HepG2 (cell line): ENCODE measurements around the gene ISLR. TPM values are rescaled to one million over a fixed set of nuclear protein-coding genes. Genes with fewer than 3 reads are reported as not detected.

ENCODE experiments used
- ATAC-seq: fragments of 200-7000 bp; cut with Tn5 transposase; 3 replicates; pipeline ENCODE4 v1.9.1; 2020; ENCODE audit warnings: mild to moderate bottlenecking, moderate library complexity
- BruUV-seq: library from RNA; stranded (reverse); fragments of 400-500 nt; replicated peaks from 2 replicates; lab custom pipeline; 2021; lab: Mats Ljungman, UMichigan
- CTCF ChIA-PET: fragments of 300-600 bp; formaldehyde crosslinking; extraction: SDS; loops from one replicate; lab custom pipeline; 2021; ENCODE audit warnings: low total read pairs, inconsistent platforms, low intra/inter-chr PET ratio; lab: Yijun Ruan, JAX
- POLR2A ChIA-PET: fragments of 350-600 bp; sonication (Branson Sonifier 250); formaldehyde crosslinking; loops from one replicate; lab custom pipeline; 2020; ENCODE audit warnings: antibody characterized with exemption, inconsistent platforms; lab: Yijun Ruan, JAX
- DNase-seq: peaks from one replicate; pipeline ENCODE4 v3.0.0-alpha.2; 2015; ENCODE audit warnings: low spot score
- FAIRE-seq: peaks from 3 replicates; lab custom pipeline; 2011; peaks lifted over from hg19 to GRCh38; lab: Jason Lieb, UNC
- H2AFZ ChIP-seq: one replicate; pipeline ENCODE4 v1.6.1; 2011; ENCODE audit warnings: low read length, inconsistent platforms
- H3K27ac ChIP-seq: fragments of 300-600 bp; 3 replicates; pipeline ENCODE4 v1.8.0; 2011; ENCODE audit warnings: mixed run types, mild to moderate bottlenecking, mixed read lengths, low read length, inconsistent platforms; ENCODE audit not compliant: insufficient read depth; ENCODE audit errors: extremely low read length
- H3K27me3 ChIP-seq, 2 experiments: fragments of 200-600 bp in 1 of 2; 2 replicates in 1 of 2; 3 replicates in 1 of 2; pipeline versions ENCODE4 v1.6.0 to v1.8.0; 2011; ENCODE audit warnings: low read length in 2 of 2, mild to moderate bottlenecking in 2 of 2, moderate library complexity in 2 of 2, inconsistent platforms in 1 of 2; ENCODE audit not compliant: insufficient read depth in 2 of 2, control insufficient read depth in 1 of 2
- H3K36me3 ChIP-seq, 2 experiments: fragments of 200-600 bp in 1 of 2; replicated peaks in 1 of 2; 2 replicates in 1 of 2; 3 replicates in 1 of 2; pipeline versions ENCODE4 v1.5.1 to v1.8.0; 2011; ENCODE audit warnings: low read length in 2 of 2, inconsistent platforms in 1 of 2; ENCODE audit not compliant: insufficient read depth in 2 of 2, control insufficient read depth in 1 of 2
- H3K4me1 ChIP-seq: 2 replicates; pipeline ENCODE4 v1.5.1; 2012; ENCODE audit warnings: low read length, inconsistent platforms; ENCODE audit not compliant: insufficient read depth
- H3K4me2 ChIP-seq: 2 replicates; pipeline ENCODE4 v1.6.0; 2011; ENCODE audit warnings: low read depth, low read length, inconsistent platforms
- H3K4me3 ChIP-seq, 3 experiments: fragments of 200-600 bp in 1 of 3; sonication (generic), shearing (Covaris generic) in 1 of 3; replicated peaks in 1 of 3; 2 replicates each; pipeline ENCODE4 v1.5.1; 2011 to 2016; ENCODE audit warnings: low read length in 3 of 3, inconsistent platforms in 2 of 3, low read depth in 2 of 3, mild to moderate bottlenecking in 2 of 3, control low read depth in 1 of 3, mixed read lengths in 1 of 3; ENCODE audit not compliant: insufficient read depth in 1 of 3
- H3K79me2 ChIP-seq: one replicate; pipeline ENCODE4 v1.6.1; 2011; ENCODE audit warnings: low read length, inconsistent platforms; ENCODE audit not compliant: insufficient read depth
- H3K9ac ChIP-seq: 2 replicates; pipeline ENCODE4 v1.6.0; 2011; ENCODE audit warnings: mild to moderate bottlenecking, low read depth, low read length, inconsistent platforms; ENCODE audit not compliant: insufficient read depth
- H3K9me3 ChIP-seq: 2 replicates; pipeline ENCODE4 v1.5.1; 2012; ENCODE audit warnings: mild to moderate bottlenecking, low read length
- H4K20me1 ChIP-seq: 2 replicates; pipeline ENCODE4 v1.6.0; 2011; ENCODE audit warnings: inconsistent platforms, mild to moderate bottlenecking, low read length, moderate library complexity; ENCODE audit not compliant: insufficient read depth
- ATF1 ChIP-seq: IDR thresholded peaks from 2 replicates; pipeline ENCODE4 v1.6.1; 2016; ENCODE audit warnings: mild to moderate bottlenecking, control low read depth
- ATM ChIP-seq: fragments of 450-650 bp; IDR thresholded peaks from 2 replicates; pipeline ENCODE4 v1.7.1; 2017; ENCODE audit warnings: mild to moderate bottlenecking, borderline replicate concordance
- DNMT3B ChIP-seq: conservative IDR thresholded peaks from 2 replicates; pipeline ENCODE4 v1.6.1; 2016; ENCODE audit warnings: missing biosample characterization, control low read depth
- ETV5 ChIP-seq: IDR thresholded peaks from 2 replicates; pipeline ENCODE4 v1.6.1; 2018; ENCODE audit warnings: missing biosample characterization, missing genetic modification reagents, inconsistent platforms, borderline replicate concordance
- NFIB ChIP-seq: sonication (generic); formaldehyde crosslinking; IDR thresholded peaks from 2 replicates; pipeline ENCODE4 v1.9.0; 2021; ENCODE audit warnings: missing genetic modification reagents, mild to moderate bottlenecking, borderline replicate concordance
- PAF1 ChIP-seq: IDR thresholded peaks from 2 replicates; pipeline ENCODE4 v1.6.1; 2016; ENCODE audit warnings: missing genetic modification reagents, missing compliant biosample characterization
- ZNF160 ChIP-seq: sonication (generic); formaldehyde crosslinking; IDR thresholded peaks from 2 replicates; pipeline ENCODE4 v1.8.0; 2022; ENCODE audit warnings: mild to moderate bottlenecking, inconsistent platforms, missing genetic modification reagents
- WGBS: methylation state at CpG from one replicate; pipeline ENCODE4 v1.1.6; 2017; ENCODE audit warnings: low lambda C conversion rate; 5-methylcytosine and 5-hydroxymethylcytosine counted together
- in situ Hi-C: cut with HindIII; loops from 2 replicates; pipeline ENCODE4 v1.10.0; 2017; ENCODE audit warnings: low pct_unique_long_range_greater_than_20kb; ENCODE audit not compliant: extremely low pct_ligation_motif_present
- intact Hi-C: fragments of 100-400 bp; cut with micrococcal nuclease; formaldehyde crosslinking; loops from one replicate; pipeline ENCODE4 v1.10.0; 2022; ENCODE audit not compliant: unreplicated experiment
- polyA plus RNA-seq, 8 experiments: library from polyadenylated mRNA; depleted of rRNA in 3 of 8; stranded (reverse) in 7 of 8; unstranded in 1 of 8; fragments of >200 nt; fragmentation: Illumina TruSeq in 4 of 8; extraction: Trizol in 4 of 8; gene quantifications; 2 replicates each; pipeline versions ENCODE4 v1.2.1 to v1.2.3, GENCODE V29; 2011 to 2016; ENCODE audit warnings: low read depth in 4 of 8, missing spikeins in 1 of 8, mixed read lengths in 1 of 8; ENCODE audit not compliant: insufficient read depth in 1 of 8
- total RNA-seq, 5 experiments: library from RNA; depleted of rRNA; stranded (reverse); fragments of >200 nt; fragmentation: Illumina TruSeq; extraction: Trizol; gene quantifications; 2 replicates each; pipeline ENCODE4 v1.2.3, GENCODE V29; 2016; ENCODE audit warnings: low read depth in 1 of 5
- TF ChIP-seq, protein P1 (sequence below): sonication (generic); formaldehyde crosslinking; IDR thresholded peaks from 2 replicates; pipeline ENCODE4 v1.5.0; 2020; ENCODE audit warnings: missing genetic modification reagents, mild to moderate bottlenecking, borderline replicate concordance
- TF ChIP-seq, protein P2 (sequence below): sonication (generic); formaldehyde crosslinking; IDR thresholded peaks from 2 replicates; pipeline ENCODE4 v1.5.0; 2020; ENCODE audit warnings: missing genetic modification reagents

The ISLR gene
- total and polyA plus RNA-seq, 2 of the 13 experiments (the other 11 are each of a cell fraction or from before 2014, with no cell fraction given), result not detected

DNA sequence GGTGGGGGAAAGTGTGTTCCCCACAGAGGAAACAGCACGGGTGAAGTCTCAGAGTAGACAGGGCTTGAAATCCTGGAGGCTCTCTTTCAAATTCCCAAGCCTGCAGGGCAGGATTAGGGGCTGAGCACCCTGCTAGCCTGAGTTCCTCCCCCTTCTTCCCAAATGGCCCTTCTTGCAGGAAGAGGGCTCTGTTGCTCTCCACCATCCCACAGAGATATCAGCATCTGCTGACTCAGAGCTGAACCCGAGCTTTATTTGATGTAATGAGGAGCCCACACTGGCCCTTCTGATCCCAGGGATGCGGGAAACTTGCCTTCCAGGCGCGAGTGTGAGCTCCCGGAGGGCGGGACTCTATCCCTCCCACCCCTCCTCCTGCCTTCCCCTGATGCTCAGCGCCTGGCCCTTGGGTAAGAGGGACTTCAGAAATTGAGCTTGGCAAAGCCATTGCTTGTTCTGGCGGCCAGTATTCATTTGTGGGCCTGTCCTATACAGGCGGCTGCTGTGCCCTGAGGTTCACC lies 30.5 kb downstream of the ISLR start:
- H3K79me2 ChIP-seq, result no peaks in the 10 kb centered on the region
- H2AFZ ChIP-seq, result no peak overlapping the region
- DNase-seq, result no peak
- no TSS peak for BruUV-seq
- H3K9me3 ChIP-seq, result no peaks in the 10 kb centered on the region
- ATAC-seq, result no peak
- no peak overlapping the region for H3K9ac ChIP-seq
- 0 out of 2 replicates have a peak, but pooled peaks cover 5% of the 10 kb centered on the region for H4K20me1 ChIP-seq
- peaks cover 9 to 40% of the 10 kb centered on the region in 2 experiments for H3K27me3 ChIP-seq
- no peak overlapping the region for H3K27ac ChIP-seq
- no peak for TF ChIP-seq ZNF160 (CRISPR knock-in tag)
- TF ChIP-seq DNMT3B (CRISPR knock-in tag), result no peak
- no peak for TF ChIP-seq PAF1 (CRISPR knock-in tag)
- TF ChIP-seq ATF1 (CRISPR knock-in tag), result no peak
- no peak for TF ChIP-seq ATM
- TF ChIP-seq, protein P1, sequence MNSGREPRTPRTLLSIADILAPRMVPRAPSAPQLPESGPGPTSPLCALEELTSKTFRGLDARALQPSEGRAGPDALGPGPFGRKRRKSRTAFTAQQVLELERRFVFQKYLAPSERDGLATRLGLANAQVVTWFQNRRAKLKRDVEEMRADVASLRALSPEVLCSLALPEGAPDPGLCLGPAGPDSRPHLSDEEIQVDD, result no peak
- TF ChIP-seq NFIB, result no peak
- TF ChIP-seq ETV5 (CRISPR knock-in tag), result no peak
- TF ChIP-seq, protein P2, sequence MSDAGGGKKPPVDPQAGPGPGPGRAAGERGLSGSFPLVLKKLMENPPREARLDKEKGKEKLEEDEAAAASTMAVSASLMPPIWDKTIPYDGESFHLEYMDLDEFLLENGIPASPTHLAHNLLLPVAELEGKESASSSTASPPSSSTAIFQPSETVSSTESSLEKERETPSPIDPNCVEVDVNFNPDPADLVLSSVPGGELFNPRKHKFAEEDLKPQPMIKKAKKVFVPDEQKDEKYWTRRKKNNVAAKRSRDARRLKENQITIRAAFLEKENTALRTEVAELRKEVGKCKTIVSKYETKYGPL, result no peak
- H3K4me3 ChIP-seq, result no peak overlapping the region
- WGBS, result 0% methylated on average over 5 of the region's 10 CpGs
- ChIA-PET CTCF (no interaction called here), POLR2A (no interaction called here)
- no peaks in the 10 kb centered on the region for H3K36me3 ChIP-seq
- no peak overlapping the region for H3K4me2 ChIP-seq
- in situ Hi-C loops, result no loop called here
- FAIRE-seq, result no peak
- H3K4me1 ChIP-seq, result peaks cover 41% of the 10 kb centered on the region
- intact Hi-C loops, result no loop called here
